Measurements from ENCODE around the gene TMEM170B. TPM values are rescaled to one million over a fixed set of nuclear protein-coding genes. Genes with fewer than 3 reads are reported as not detected.
A peak's percentile ranks its signal among the peaks of the same experiment; 100 is the strongest.

TMEM170B gene
- total and polyA plus RNA-seq, 9 of the 15 experiments (the other 6 are each of a cell fraction or from before 2014, with no cell fraction given) = 0.03 to 0.11 (median 0.07) TPM

- peaks cover 4 to 16% of the 10 kb centered on the region in 2 experiments; a peak in 3 of 5 replicates for H3K27me3 ChIP-seq (ENCODE audit: control insufficient read depth in 2 of 2, insufficient read depth in 2 of 2, low read length in 2 of 2)
- BruUV-seq (replicated peaks) = no TSS peak
- no peaks in the 10 kb centered on the region for H4K20me1 ChIP-seq (replicated peaks; ENCODE audit: control insufficient read depth, insufficient read depth, low read length)
- H3K4me2 ChIP-seq (ENCODE audit: insufficient read depth, low read length) = no peak overlapping the region
- H3K27ac ChIP-seq (ENCODE audit: extremely low read depth, low read depth, low read length) = no peak overlapping the region
- DNase-seq (ENCODE audit: extremely low read depth in 1 of 4, low spot score in 3 of 4) (peak; percentile 21 to 64 (median 39)), FAIRE-seq (peak; percentile 78), ATAC-seq (peak; percentile 75)
- no peak overlapping the region for H3K4me3 ChIP-seq
- H2AFZ ChIP-seq (ENCODE audit: low read depth, low read length) = no peak overlapping the region
- POLR2A ChIA-PET = interaction anchor here (0.7 kb wide), 1 partner anchor 704 kb away, joined by 3 read pairs; no protein-coding TSS in a partner anchor
- CTCF ChIA-PET (ENCODE audit: low intra/inter-chr PET ratio) = interaction anchor here (0.7 to 2.1 kb wide), 7 partner anchors 70 to 1020 kb away, joined by 3 to 17 read pairs (median 5); no protein-coding TSS in a partner anchor
- no peaks in the 10 kb centered on the region for H3K36me3 ChIP-seq (ENCODE audit: control insufficient read depth, insufficient read depth, low read length)
- intact Hi-C loops (cut with micrococcal nuclease) = loop anchor here (1.0 to 10.0 kb wide), 6 partner anchors 69 to 1307 kb away; no protein-coding TSS in a partner anchor
- no peaks in the 10 kb centered on the region for H3K9me3 ChIP-seq (replicated peaks; ENCODE audit: control insufficient read depth, insufficient read depth, low read depth, low read length)
- no peak overlapping the region for H3K9ac ChIP-seq (ENCODE audit: insufficient read depth in 1 of 2, low read depth in 2 of 2, low read length in 2 of 2)
- H3K9me1 ChIP-seq (ENCODE audit: control insufficient read depth, insufficient read depth, low read length) = no peaks in the 10 kb centered on the region
- H3K79me2 ChIP-seq (ENCODE audit: control insufficient read depth, insufficient read depth, low read length) = no peaks in the 10 kb centered on the region
- H3K4me1 ChIP-seq (replicated peaks in 1 of 2; ENCODE audit: control insufficient read depth in 2 of 2, insufficient read depth in 2 of 2, low read length in 2 of 2) = no peaks in the 10 kb centered on the region
- in situ Hi-C loops (cut with MboI) = loop anchor here (10.0 kb wide), 2 partner anchors 1019 to 1309 kb away; no protein-coding TSS in a partner anchor
- 0% methylated on average over 1 of the region's 1 CpG for WGBS (ENCODE audit: insufficient coverage, low coverage, missing lambda C conversion rate)
- TF ChIP-seq KLF13 (tag; IDR thresholded peaks at IDR 0.05; ENCODE audit: borderline replicate concordance, low read depth) (no peak), NR2F6 (CRISPR knock-in tag; IDR thresholded peaks at IDR 0.05) (no peak), HIVEP1 (CRISPR knock-in tag; IDR thresholded peaks at IDR 0.05) (no peak), NR3C1 (CRISPR knock-in tag; IDR thresholded peaks at IDR 0.05) (no peak), COPS2 (conservative IDR thresholded peaks at IDR 0.05) (no peak), RAD21 (CRISPR knock-in tag; conservative IDR thresholded peaks at IDR 0.05 in 1 of 2, IDR thresholded peaks at IDR 0.05 in 1 of 2) (peak; percentile 85 to 88), CTCF (IDR thresholded peaks at IDR 0.05 in 2 of 3, conservative IDR thresholded peaks at IDR 0.05 in 1 of 3; ENCODE audit: insufficient read depth in 2 of 3, low read depth in 1 of 3, low read length in 3 of 3) (peak; percentile 49 to 83 (median 62); a peak in 5 of 6 replicates), ZFP36 (IDR thresholded peaks at IDR 0.05; ENCODE audit: low read depth, low read length, partially characterized antibody) (no peak), THRAP3 (IDR thresholded peaks at IDR 0.05; ENCODE audit: borderline replicate concordance) (no peak), ZNF174 (CRISPR knock-in tag; IDR thresholded peaks at IDR 0.05) (no peak), ZNF583 (CRISPR knock-in tag; IDR thresholded peaks at IDR 0.05) (no peak), HBP1 (CRISPR knock-in tag; IDR thresholded peaks at IDR 0.05) (no peak)
- TF ChIP-seq, protein P1, sequence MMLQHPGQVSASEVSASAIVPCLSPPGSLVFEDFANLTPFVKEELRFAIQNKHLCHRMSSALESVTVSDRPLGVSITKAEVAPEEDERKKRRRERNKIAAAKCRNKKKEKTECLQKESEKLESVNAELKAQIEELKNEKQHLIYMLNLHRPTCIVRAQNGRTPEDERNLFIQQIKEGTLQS (IDR thresholded peaks at IDR 0.05) = no peak
- TF ChIP-seq, protein P1 (CRISPR knock-in tag; conservative IDR thresholded peaks at IDR 0.05) = no peak
- TF ChIP-seq, protein P2, sequence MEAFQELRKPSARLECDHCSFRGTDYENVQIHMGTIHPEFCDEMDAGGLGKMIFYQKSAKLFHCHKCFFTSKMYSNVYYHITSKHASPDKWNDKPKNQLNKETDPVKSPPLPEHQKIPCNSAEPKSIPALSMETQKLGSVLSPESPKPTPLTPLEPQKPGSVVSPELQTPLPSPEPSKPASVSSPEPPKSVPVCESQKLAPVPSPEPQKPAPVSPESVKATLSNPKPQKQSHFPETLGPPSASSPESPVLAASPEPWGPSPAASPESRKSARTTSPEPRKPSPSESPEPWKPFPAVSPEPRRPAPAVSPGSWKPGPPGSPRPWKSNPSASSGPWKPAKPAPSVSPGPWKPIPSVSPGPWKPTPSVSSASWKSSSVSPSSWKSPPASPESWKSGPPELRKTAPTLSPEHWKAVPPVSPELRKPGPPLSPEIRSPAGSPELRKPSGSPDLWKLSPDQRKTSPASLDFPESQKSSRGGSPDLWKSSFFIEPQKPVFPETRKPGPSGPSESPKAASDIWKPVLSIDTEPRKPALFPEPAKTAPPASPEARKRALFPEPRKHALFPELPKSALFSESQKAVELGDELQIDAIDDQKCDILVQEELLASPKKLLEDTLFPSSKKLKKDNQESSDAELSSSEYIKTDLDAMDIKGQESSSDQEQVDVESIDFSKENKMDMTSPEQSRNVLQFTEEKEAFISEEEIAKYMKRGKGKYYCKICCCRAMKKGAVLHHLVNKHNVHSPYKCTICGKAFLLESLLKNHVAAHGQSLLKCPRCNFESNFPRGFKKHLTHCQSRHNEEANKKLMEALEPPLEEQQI (IDR thresholded peaks at IDR 0.05) = no peak
Observed at GRCh38 chr6:11585426-11586016, 48.0 kb downstream of the TMEM170B start.

Measured in K562 (cell line).